ENCODE measurements around the gene SYT17.

DNA sequence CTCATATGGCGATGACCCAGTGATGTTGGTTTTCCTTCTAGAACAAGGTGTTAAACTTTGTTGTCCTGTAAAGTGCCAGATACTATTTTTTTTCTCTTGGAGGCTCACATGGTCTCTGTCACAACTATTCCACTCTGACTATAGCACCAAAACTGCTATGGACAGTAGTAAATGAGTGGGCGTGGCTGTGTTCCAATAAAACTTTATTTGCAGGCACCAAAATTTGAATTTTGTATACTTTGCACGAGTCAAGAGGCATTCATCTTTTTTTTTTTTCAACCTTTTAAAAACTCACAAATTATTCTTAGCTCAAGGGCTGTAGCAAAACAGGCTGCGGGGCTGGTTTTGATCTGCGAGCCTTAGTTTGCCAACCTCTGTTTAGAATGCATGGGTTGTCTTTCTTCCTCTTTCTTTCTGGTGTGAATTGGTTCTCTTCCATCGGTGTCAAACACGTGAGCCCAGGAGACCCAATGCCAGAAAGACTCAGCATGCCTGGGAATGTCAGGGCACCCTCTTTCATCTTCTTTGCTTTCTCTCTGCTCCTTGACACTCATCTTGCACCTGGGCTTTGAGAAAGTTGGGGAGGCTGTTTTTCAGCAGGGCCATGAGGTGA is 2.1 kb downstream of the SYT17 start:
- TF ChIP-seq, protein P1, sequence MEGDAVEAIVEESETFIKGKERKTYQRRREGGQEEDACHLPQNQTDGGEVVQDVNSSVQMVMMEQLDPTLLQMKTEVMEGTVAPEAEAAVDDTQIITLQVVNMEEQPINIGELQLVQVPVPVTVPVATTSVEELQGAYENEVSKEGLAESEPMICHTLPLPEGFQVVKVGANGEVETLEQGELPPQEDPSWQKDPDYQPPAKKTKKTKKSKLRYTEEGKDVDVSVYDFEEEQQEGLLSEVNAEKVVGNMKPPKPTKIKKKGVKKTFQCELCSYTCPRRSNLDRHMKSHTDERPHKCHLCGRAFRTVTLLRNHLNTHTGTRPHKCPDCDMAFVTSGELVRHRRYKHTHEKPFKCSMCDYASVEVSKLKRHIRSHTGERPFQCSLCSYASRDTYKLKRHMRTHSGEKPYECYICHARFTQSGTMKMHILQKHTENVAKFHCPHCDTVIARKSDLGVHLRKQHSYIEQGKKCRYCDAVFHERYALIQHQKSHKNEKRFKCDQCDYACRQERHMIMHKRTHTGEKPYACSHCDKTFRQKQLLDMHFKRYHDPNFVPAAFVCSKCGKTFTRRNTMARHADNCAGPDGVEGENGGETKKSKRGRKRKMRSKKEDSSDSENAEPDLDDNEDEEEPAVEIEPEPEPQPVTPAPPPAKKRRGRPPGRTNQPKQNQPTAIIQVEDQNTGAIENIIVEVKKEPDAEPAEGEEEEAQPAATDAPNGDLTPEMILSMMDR (conservative IDR thresholded peaks at IDR 0.05; ENCODE audit: low read depth, low read length) = no peak
- TF ChIP-seq EZH2 (IDR thresholded peaks at IDR 0.05; ENCODE audit: low read length, unreplicated experiment) = no peak
